Measurements from ENCODE around the gene ST7. TPM values are rescaled to one million over a fixed set of nuclear protein-coding genes. Genes with fewer than 3 reads are reported as not detected.

Gene ST7
- total RNA-seq, 3 donors from 2014 or later (not counting 1 experiment from before 2014, with no cell fraction given), result 9.8 to 15.7 (median 12.9) TPM

- no peaks in the 10 kb centered on the region for H3K9me3 Mint-ChIP-seq
- H3K4me3 Mint-ChIP-seq, result no peak overlapping the region
- H3K36me3 ChIP-seq (ENCODE audit: control insufficient read depth, insufficient read depth, low read length), result no peaks in the 10 kb centered on the region
- ATAC-seq (peak in 1 of 3 donors; percentile 37), DNase-seq (no peak)
- H3K27ac Mint-ChIP-seq, result no peak overlapping the region
- H3K9me3 ChIP-seq (ENCODE audit: control insufficient read depth, insufficient read depth, low read length), result no peaks in the 10 kb centered on the region
- no peak for TF ChIP-seq CTCF (IDR thresholded peaks at IDR 0.05)
- no peaks in the 10 kb centered on the region for H3K27me3 ChIP-seq (ENCODE audit: control insufficient read depth, insufficient read depth, low read length)
- H3K4me1 ChIP-seq (ENCODE audit: control insufficient read depth, insufficient read depth, low read length), result no peaks in the 10 kb centered on the region
- no peaks in the 10 kb centered on the region for H3K27me3 Mint-ChIP-seq (ENCODE audit: low read depth in 2 of 2)
- no peak overlapping the region for H3K27ac ChIP-seq (ENCODE audit: low read length)
- no peaks in the 10 kb centered on the region for H3K4me1 Mint-ChIP-seq
- intact Hi-C loops (cut with micrococcal nuclease), result no loop called here
- no peaks in the 10 kb centered on the region for H3K36me3 Mint-ChIP-seq
- H3K4me3 ChIP-seq (ENCODE audit: low read length), result no peak overlapping the region
- WGBS (ENCODE audit: insufficient coverage), result 93% methylated on average over 7 of the region's 8 CpGs
Measured at GRCh38 chr7:117219485-117219884, 266.2 kb downstream of the ST7 start.

- no peak overlapping the region for H3K27ac Mint-ChIP-seq
Measured at GRCh38 chr7:117220836-117221235, 267.5 kb downstream of the ST7 start.

GRCh38 chr7:117225536-117225935, 272.2 kb downstream of the ST7 start:
- Histone ChIP-seq H3K9me3 (ENCODE audit: control insufficient read depth, insufficient read depth, low read length) (no peaks in the 10 kb centered on the region), H3K4me3 (ENCODE audit: low read length) (no peak overlapping the region), H3K27ac (ENCODE audit: low read length) (no peak overlapping the region), H3K4me1 (ENCODE audit: control insufficient read depth, insufficient read depth, low read length) (no peaks in the 10 kb centered on the region), H3K36me3 (ENCODE audit: control insufficient read depth, insufficient read depth, low read length) (no peaks in the 10 kb centered on the region), H3K27me3 (ENCODE audit: control insufficient read depth, insufficient read depth, low read length) (no peaks in the 10 kb centered on the region)
- Mint-ChIP-seq H3K4me3 (no peak overlapping the region), H3K9me3 (no peaks in the 10 kb centered on the region), H3K36me3 (no peaks in the 10 kb centered on the region), H3K27me3 (ENCODE audit: low read depth in 2 of 2) (no peaks in the 10 kb centered on the region), H3K27ac (no peak overlapping the region), H3K4me1 (no peaks in the 10 kb centered on the region)
- TF ChIP-seq CTCF (IDR thresholded peaks at IDR 0.05), result no peak
- DNase-seq (no peak), ATAC-seq (no peak)
- 95% methylated on average over 6 of the region's 6 CpGs for WGBS (ENCODE audit: insufficient coverage)
- intact Hi-C loops (cut with micrococcal nuclease), result no loop called here

More at GRCh38 chr7:117220836-117221235, 267.5 kb downstream of the ST7 start:
- H3K4me1 ChIP-seq (ENCODE audit: control insufficient read depth, insufficient read depth, low read length), result no peaks in the 10 kb centered on the region
- TF ChIP-seq CTCF (IDR thresholded peaks at IDR 0.05), result no peak
- ATAC-seq (no peak), DNase-seq (no peak)
- H3K36me3 Mint-ChIP-seq, result no peaks in the 10 kb centered on the region
- H3K36me3 ChIP-seq (ENCODE audit: control insufficient read depth, insufficient read depth, low read length), result no peaks in the 10 kb centered on the region
- H3K9me3 Mint-ChIP-seq, result no peaks in the 10 kb centered on the region
- H3K27ac ChIP-seq (ENCODE audit: low read length), result no peak overlapping the region
- H3K27me3 ChIP-seq (ENCODE audit: control insufficient read depth, insufficient read depth, low read length), result no peaks in the 10 kb centered on the region
- WGBS (ENCODE audit: insufficient coverage), result 67% methylated on average over 4 of the region's 5 CpGs
- no peak overlapping the region for H3K4me3 Mint-ChIP-seq
- H3K4me3 ChIP-seq (ENCODE audit: low read length), result no peak overlapping the region
- H3K27me3 Mint-ChIP-seq (ENCODE audit: low read depth in 2 of 2), result no peaks in the 10 kb centered on the region
- no peaks in the 10 kb centered on the region for H3K4me1 Mint-ChIP-seq
- intact Hi-C loops (cut with micrococcal nuclease), result no loop called here
- no peaks in the 10 kb centered on the region for H3K9me3 ChIP-seq (ENCODE audit: control insufficient read depth, insufficient read depth, low read length)

GRCh38 chr7:117227091-117227490, 273.8 kb downstream of the ST7 start:
- H3K9me3 Mint-ChIP-seq, result no peaks in the 10 kb centered on the region
- H3K27me3 Mint-ChIP-seq (ENCODE audit: low read depth in 2 of 2), result no peaks in the 10 kb centered on the region
- no peaks in the 10 kb centered on the region for H3K9me3 ChIP-seq (ENCODE audit: control insufficient read depth, insufficient read depth, low read length)

More at GRCh38 chr7:117227091-117227490, 273.8 kb downstream of the ST7 start:
- H3K4me1 ChIP-seq (ENCODE audit: control insufficient read depth, insufficient read depth, low read length), result no peaks in the 10 kb centered on the region
- intact Hi-C loops (cut with micrococcal nuclease), result no loop called here
- ATAC-seq (no peak), DNase-seq (no peak)
- Mint-ChIP-seq H3K36me3 (no peaks in the 10 kb centered on the region), H3K4me1 (no peaks in the 10 kb centered on the region), H3K4me3 (no peak overlapping the region), H3K27ac (no peak overlapping the region)
- TF ChIP-seq CTCF (IDR thresholded peaks at IDR 0.05), result no peak
- 84% methylated on average over 3 of the region's 4 CpGs for WGBS (ENCODE audit: insufficient coverage)
- H3K4me3 ChIP-seq (ENCODE audit: low read length), result no peak overlapping the region
- H3K36me3 ChIP-seq (ENCODE audit: control insufficient read depth, insufficient read depth, low read length), result no peaks in the 10 kb centered on the region
- H3K27me3 ChIP-seq (ENCODE audit: control insufficient read depth, insufficient read depth, low read length), result no peaks in the 10 kb centered on the region
- H3K27ac ChIP-seq (ENCODE audit: low read length), result no peak overlapping the region

All from natural killer cell (primary cell).